ENCODE results near the gene SLC25A4. TPM values are rescaled to one million over a fixed set of nuclear protein-coding genes. Genes with fewer than 3 reads are reported as not detected.
A peak's percentile ranks its signal among the peaks of the same experiment; 100 is the strongest.

The SLC25A4 gene
- total RNA-seq, 1 donor from 2014 or later: 32.0 TPM

DNA sequence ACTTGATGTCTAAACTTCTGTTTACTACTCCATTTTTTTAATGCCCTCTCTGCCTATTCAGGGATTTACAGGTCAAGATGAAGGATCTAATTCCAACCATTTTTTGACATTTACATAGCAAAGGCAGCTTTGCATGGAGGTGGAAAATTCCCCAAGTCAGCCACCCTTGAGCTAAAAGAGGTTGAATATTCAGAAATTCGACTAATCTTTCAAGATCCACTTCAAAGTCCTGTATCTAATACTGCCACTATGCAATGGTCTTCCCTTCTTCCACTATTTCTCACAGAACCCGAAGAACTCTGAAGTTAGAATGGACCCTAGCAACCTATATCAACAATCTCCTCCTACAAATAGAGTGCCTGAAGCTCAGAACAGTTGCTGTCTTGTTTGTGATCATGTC lies 39.2 kb downstream of the SLC25A4 start:
- Mint-ChIP-seq H3K27me3 (ENCODE audit: low read depth, unreplicated experiment) (no peaks in the 10 kb centered on the region), H3K9me3 (ENCODE audit: unreplicated experiment) (no peaks in the 10 kb centered on the region), H3K36me3 (ENCODE audit: low read depth, unreplicated experiment) (no peaks in the 10 kb centered on the region), H3K4me3 (ENCODE audit: unreplicated experiment) (no peak overlapping the region), H3K4me1 (ENCODE audit: low read depth, unreplicated experiment) (peaks cover 4% of the 10 kb centered on the region), H3K27ac (ENCODE audit: unreplicated experiment) (no peak overlapping the region)
- H3K4me2 ChIP-seq (ENCODE audit: low read length): no peak overlapping the region
- no peak overlapping the region for H2AFZ ChIP-seq (ENCODE audit: low read depth, low read length)
- H3K79me2 ChIP-seq (ENCODE audit: insufficient read depth, low read length): peaks cover 27% of the 10 kb centered on the region
- no peak for DNase-seq (ENCODE audit: low read depth)
- no peak overlapping the region for H3K4me3 ChIP-seq (ENCODE audit: insufficient read depth, low read depth, low read length)
- no peak overlapping the region for H3K9ac ChIP-seq (ENCODE audit: low read length)
- H3K36me3 ChIP-seq (ENCODE audit: insufficient read depth, low read length): no peaks in the 10 kb centered on the region
- no peaks in the 10 kb centered on the region for H3K27me3 ChIP-seq (ENCODE audit: insufficient read depth, low read length)
- no peaks in the 10 kb centered on the region for H3K9me3 ChIP-seq (ENCODE audit: insufficient read depth, low read depth, low read length)
- no peak for TF ChIP-seq EZH2 (IDR thresholded peaks at IDR 0.05; ENCODE audit: insufficient read depth, low read length)
- TF ChIP-seq CTCF (IDR thresholded peaks at IDR 0.05; ENCODE audit: insufficient read depth, low read depth, low read length): no peak
- peaks cover 21% of the 10 kb centered on the region for H4K20me1 ChIP-seq (ENCODE audit: insufficient read depth, low read length)
- FAIRE-seq: no peak
- H3K27ac ChIP-seq (ENCODE audit: low read depth, low read length): no peak overlapping the region
- H3K4me1 ChIP-seq (ENCODE audit: insufficient read depth, low read length): peaks cover 4% of the 10 kb centered on the region

DNA sequence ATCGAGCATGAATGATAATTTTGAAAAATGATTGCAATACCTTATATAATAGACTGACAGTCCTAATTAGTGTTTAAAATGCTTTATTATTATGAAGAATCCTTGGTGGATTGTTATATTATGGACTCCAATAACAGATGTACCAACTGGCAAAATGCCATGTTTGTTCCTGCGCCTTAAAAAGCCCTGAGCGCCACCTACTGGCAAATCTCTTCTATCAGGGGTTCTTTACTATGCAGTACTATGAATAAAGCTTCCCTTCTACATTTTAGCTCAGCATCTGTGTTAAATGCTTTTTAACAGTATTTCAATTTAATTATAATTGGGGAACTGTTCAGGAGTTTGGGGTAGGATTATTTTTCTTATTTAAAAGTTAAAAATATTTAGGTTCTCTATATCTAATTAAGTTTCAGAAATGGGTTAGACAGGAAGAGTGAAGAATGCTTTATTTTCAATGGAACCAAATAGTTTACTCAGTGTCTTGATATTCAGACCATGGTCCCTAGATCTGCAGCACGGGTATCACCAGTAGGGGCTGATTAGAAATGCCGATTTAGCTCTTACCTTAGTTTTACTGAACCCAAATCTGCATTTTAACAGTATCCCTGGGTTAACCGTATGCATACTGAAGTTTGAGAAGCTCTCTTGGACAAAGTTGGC lies 40.7 kb downstream of the SLC25A4 start:
- DNase-seq (ENCODE audit: low read depth): peak; percentile 75
- peaks cover 20% of the 10 kb centered on the region for H4K20me1 ChIP-seq (ENCODE audit: insufficient read depth, low read length)
- H3K4me3 Mint-ChIP-seq (ENCODE audit: unreplicated experiment): no peak overlapping the region
- H3K79me2 ChIP-seq (ENCODE audit: insufficient read depth, low read length): peaks cover 28% of the 10 kb centered on the region
- no peaks in the 10 kb centered on the region for H3K27me3 ChIP-seq (ENCODE audit: insufficient read depth, low read length)
- H3K27ac ChIP-seq (ENCODE audit: low read depth, low read length): no peak overlapping the region
- no peaks in the 10 kb centered on the region for H3K9me3 ChIP-seq (ENCODE audit: insufficient read depth, low read depth, low read length)
- H3K36me3 ChIP-seq (ENCODE audit: insufficient read depth, low read length): no peaks in the 10 kb centered on the region
- H3K9ac ChIP-seq (ENCODE audit: low read length): no peak overlapping the region
- no peaks in the 10 kb centered on the region for H3K36me3 Mint-ChIP-seq (ENCODE audit: low read depth, unreplicated experiment)
- peak; percentile 41 for FAIRE-seq
- H3K4me3 ChIP-seq (ENCODE audit: insufficient read depth, low read depth, low read length): no peak overlapping the region
- H3K9me3 Mint-ChIP-seq (ENCODE audit: unreplicated experiment): no peaks in the 10 kb centered on the region
- H3K27ac Mint-ChIP-seq (ENCODE audit: unreplicated experiment): no peak overlapping the region
- H3K4me1 ChIP-seq (ENCODE audit: insufficient read depth, low read length): peaks cover 4% of the 10 kb centered on the region
- no peaks in the 10 kb centered on the region for H3K27me3 Mint-ChIP-seq (ENCODE audit: low read depth, unreplicated experiment)
- TF ChIP-seq EZH2 (IDR thresholded peaks at IDR 0.05; ENCODE audit: insufficient read depth, low read length) (no peak), CTCF (IDR thresholded peaks at IDR 0.05; ENCODE audit: insufficient read depth, low read depth, low read length) (peak; percentile 97)
- H3K4me2 ChIP-seq (ENCODE audit: low read length): no peak overlapping the region
- H3K4me1 Mint-ChIP-seq (ENCODE audit: low read depth, unreplicated experiment): peaks cover 4% of the 10 kb centered on the region
- H2AFZ ChIP-seq (ENCODE audit: low read depth, low read length): no peak overlapping the region

DNA sequence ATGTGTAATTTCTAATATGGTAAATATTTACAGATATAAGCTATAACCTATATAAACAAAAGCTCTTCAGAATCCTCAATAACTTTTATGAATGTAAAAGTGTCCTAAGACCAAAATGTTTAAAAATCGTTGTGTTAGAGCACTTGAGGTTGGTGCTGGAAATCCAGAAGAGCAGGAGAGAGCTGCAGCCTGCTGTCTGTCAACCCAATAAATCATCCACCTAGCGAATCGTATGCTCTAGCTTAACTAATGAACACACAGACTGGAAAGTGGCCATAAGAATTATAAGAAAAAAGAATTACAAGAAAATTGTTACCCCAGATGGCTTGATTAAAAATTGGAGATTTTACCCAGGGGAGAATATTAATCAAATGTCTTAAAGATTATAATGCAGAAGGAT lies 43.7 kb downstream of the SLC25A4 start:
- FAIRE-seq (no peak), DNase-seq (ENCODE audit: low read depth) (no peak)
- no peaks in the 10 kb centered on the region for H3K27me3 ChIP-seq (ENCODE audit: insufficient read depth, low read length)
- peaks cover 19% of the 10 kb centered on the region for H4K20me1 ChIP-seq (ENCODE audit: insufficient read depth, low read length)
- H3K9ac ChIP-seq (ENCODE audit: low read length): no peak overlapping the region
- H3K79me2 ChIP-seq (ENCODE audit: insufficient read depth, low read length): peaks cover 23% of the 10 kb centered on the region
- H3K27ac ChIP-seq (ENCODE audit: low read depth, low read length): no peak overlapping the region
- Mint-ChIP-seq H3K36me3 (ENCODE audit: low read depth, unreplicated experiment) (peaks cover 4% of the 10 kb centered on the region), H3K27ac (ENCODE audit: unreplicated experiment) (no peak overlapping the region), H3K9me3 (ENCODE audit: unreplicated experiment) (no peaks in the 10 kb centered on the region), H3K27me3 (ENCODE audit: low read depth, unreplicated experiment) (no peaks in the 10 kb centered on the region), H3K4me3 (ENCODE audit: unreplicated experiment) (no peak overlapping the region), H3K4me1 (ENCODE audit: low read depth, unreplicated experiment) (no peaks in the 10 kb centered on the region)
- H3K36me3 ChIP-seq (ENCODE audit: insufficient read depth, low read length): peaks cover 2% of the 10 kb centered on the region
- no peak overlapping the region for H3K4me2 ChIP-seq (ENCODE audit: low read length)
- H3K9me3 ChIP-seq (ENCODE audit: insufficient read depth, low read depth, low read length): no peaks in the 10 kb centered on the region
- peaks cover under 1% of the 10 kb centered on the region for H3K4me1 ChIP-seq (ENCODE audit: insufficient read depth, low read length)
- TF ChIP-seq CTCF (IDR thresholded peaks at IDR 0.05; ENCODE audit: insufficient read depth, low read depth, low read length) (no peak), EZH2 (IDR thresholded peaks at IDR 0.05; ENCODE audit: insufficient read depth, low read length) (no peak)
- no peak overlapping the region for H3K4me3 ChIP-seq (ENCODE audit: insufficient read depth, low read depth, low read length)
- H2AFZ ChIP-seq (ENCODE audit: low read depth, low read length): no peak overlapping the region
